Rectal smooth muscle tissue (tissue), 1 donor: Measurements from ENCODE around the gene IZUMO1.
"Not testable (repeated sequence)": the region's sequence is repeated elsewhere in the genome, so short reads cannot be mapped to it uniquely, and the experiment has no call there.

ENCODE experiments used
- H3K27ac ChIP-seq: one replicate; pipeline ENCODE4 v1.7.0; 2013; ENCODE audit warnings: low read depth, low read length, inconsistent platforms
- H3K27me3 ChIP-seq: one replicate; pipeline ENCODE4 v1.7.0; 2013; ENCODE audit warnings: low read length; ENCODE audit not compliant: control insufficient read depth, insufficient read depth
- H3K36me3 ChIP-seq: one replicate; pipeline ENCODE4 v1.7.0; 2013; ENCODE audit warnings: low read length; ENCODE audit not compliant: control insufficient read depth, insufficient read depth
- H3K4me1 ChIP-seq: one replicate; pipeline ENCODE4 v1.7.0; 2013; ENCODE audit warnings: low read length; ENCODE audit not compliant: control insufficient read depth, insufficient read depth
- H3K4me3 ChIP-seq: one replicate; pipeline ENCODE4 v1.7.0; 2013; ENCODE audit warnings: low read length
- H3K9ac ChIP-seq: one replicate; pipeline ENCODE4 v1.7.0; 2013; ENCODE audit warnings: low read length

IZUMO1 gene

GRCh38 chr19:48746738-48747575 is at the start of gene IZUMO1:
Gene IZUMO1 (minus strand): TSS chr19:48746909. CDS start chr19:48745859, 1,050 bp downstream.
- Histone ChIP-seq H3K4me3 (peak within 1 kb of the TSS; percentile 32), H3K4me1 (no peaks in the 10 kb centered on the region), H3K9ac (no peak within 1 kb of the TSS), H3K27me3 (peaks cover 8% of the 10 kb centered on the region), H3K27ac (no peak within 1 kb of the TSS), H3K36me3 (no peaks in the 10 kb centered on the region)

GRCh38 chr19:48795685-48796070 is 49.0 kb upstream of the IZUMO1 start:
- Histone ChIP-seq H3K4me3 (no peak overlapping the region), H3K4me1 (no peaks in the 10 kb centered on the region), H3K36me3 (no peaks in the 10 kb centered on the region), H3K27ac (peak overlapping the region; percentile 84), H3K9ac (no peak overlapping the region), H3K27me3 (no peaks in the 10 kb centered on the region)

- no peaks in the 10 kb centered on the region for H3K27me3 ChIP-seq
- H3K27ac ChIP-seq, result peak overlapping the region; percentile 84
- no peaks in the 10 kb centered on the region for H3K4me1 ChIP-seq
- H3K36me3 ChIP-seq, result no peaks in the 10 kb centered on the region
- peak overlapping the region; percentile 25 for H3K9ac ChIP-seq
- peak overlapping the region; percentile 90 for H3K4me3 ChIP-seq
Measured at GRCh38 chr19:48795055-48795684, 48.5 kb upstream of the IZUMO1 start.

- H3K27ac ChIP-seq, result peak overlapping the region; percentile 84
- H3K9ac ChIP-seq, result no peak overlapping the region
- no peaks in the 10 kb centered on the region for H3K27me3 ChIP-seq
- H3K4me1 ChIP-seq, result no peaks in the 10 kb centered on the region
- H3K36me3 ChIP-seq, result no peaks in the 10 kb centered on the region
- no peak overlapping the region for H3K4me3 ChIP-seq
Measured at GRCh38 chr19:48794291-48794690, 47.6 kb upstream of the IZUMO1 start.

- Histone ChIP-seq H3K4me1 (no peaks in the 10 kb centered on the region), H3K9ac (no peak overlapping the region), H3K4me3 (no peak overlapping the region), H3K36me3 (no peaks in the 10 kb centered on the region), H3K27me3 (no peaks in the 10 kb centered on the region), H3K27ac (no peak overlapping the region)
Measured at GRCh38 chr19:48793271-48793670, 46.6 kb upstream of the IZUMO1 start.

GRCh38 chr19:48787331-48787730 is 40.6 kb upstream of the IZUMO1 start:
- not testable (repeated sequence) for H3K9ac ChIP-seq, H3K4me3 ChIP-seq, H3K36me3 ChIP-seq, H3K27me3 ChIP-seq, H3K4me1 ChIP-seq, H3K27ac ChIP-seq

GRCh38 chr19:48786422-48786821 is 39.7 kb upstream of the IZUMO1 start:
- H3K27ac ChIP-seq, result not testable (repeated sequence)

GRCh38 chr19:48784527-48784926 is 37.8 kb upstream of the IZUMO1 start:
- no peak overlapping the region for H3K4me3 ChIP-seq
- H3K9ac ChIP-seq, result no peak overlapping the region
- H3K27me3 ChIP-seq, result peaks cover 4% of the 10 kb centered on the region
- H3K27ac ChIP-seq, result no peak overlapping the region
- H3K4me1 ChIP-seq, result no peaks in the 10 kb centered on the region
- no peaks in the 10 kb centered on the region for H3K36me3 ChIP-seq

More at GRCh38 chr19:48786422-48786821, 39.7 kb upstream of the IZUMO1 start:
- H3K27me3 ChIP-seq, H3K4me1 ChIP-seq, H3K9ac ChIP-seq, H3K4me3 ChIP-seq, H3K36me3 ChIP-seq: not testable (repeated sequence)

GRCh38 chr19:48780631-48781391 is 34.1 kb upstream of the IZUMO1 start:
- H3K36me3 ChIP-seq, result no peaks in the 10 kb centered on the region
- H3K27ac ChIP-seq, result no peak overlapping the region

GRCh38 chr19:48779636-48780035 is 32.9 kb upstream of the IZUMO1 start:
- Histone ChIP-seq H3K36me3 (no peaks in the 10 kb centered on the region), H3K9ac (no peak overlapping the region), H3K4me1 (no peaks in the 10 kb centered on the region), H3K27ac (no peak overlapping the region), H3K27me3 (no peaks in the 10 kb centered on the region), H3K4me3 (no peak overlapping the region)

More at GRCh38 chr19:48780631-48781391, 34.1 kb upstream of the IZUMO1 start:
- H3K4me3 ChIP-seq, result no peak overlapping the region
- H3K9ac ChIP-seq, result no peak overlapping the region
- H3K27me3 ChIP-seq, result peaks cover 4% of the 10 kb centered on the region
- no peaks in the 10 kb centered on the region for H3K4me1 ChIP-seq

- Histone ChIP-seq H3K36me3 (no peaks in the 10 kb centered on the region), H3K4me3 (no peak overlapping the region), H3K4me1 (no peaks in the 10 kb centered on the region), H3K9ac (no peak overlapping the region), H3K27ac (no peak overlapping the region), H3K27me3 (no peaks in the 10 kb centered on the region)
Measured at GRCh38 chr19:48777720-48778119, 31.0 kb upstream of the IZUMO1 start.

- Histone ChIP-seq H3K36me3 (no peaks in the 10 kb centered on the region), H3K9ac (no peak overlapping the region), H3K27me3 (no peaks in the 10 kb centered on the region), H3K4me3 (no peak overlapping the region), H3K4me1 (no peaks in the 10 kb centered on the region), H3K27ac (no peak overlapping the region)
Measured at GRCh38 chr19:48777139-48777538, 30.4 kb upstream of the IZUMO1 start.
